ENCODE results near the gene TMEM132D. TPM values are rescaled to one million over a fixed set of nuclear protein-coding genes. Genes with fewer than 3 reads are reported as not detected.

TMEM132D gene
- total and polyA plus RNA-seq, 2 of the 4 experiments (the other 2 are of a cell fraction) = not detected

DNA sequence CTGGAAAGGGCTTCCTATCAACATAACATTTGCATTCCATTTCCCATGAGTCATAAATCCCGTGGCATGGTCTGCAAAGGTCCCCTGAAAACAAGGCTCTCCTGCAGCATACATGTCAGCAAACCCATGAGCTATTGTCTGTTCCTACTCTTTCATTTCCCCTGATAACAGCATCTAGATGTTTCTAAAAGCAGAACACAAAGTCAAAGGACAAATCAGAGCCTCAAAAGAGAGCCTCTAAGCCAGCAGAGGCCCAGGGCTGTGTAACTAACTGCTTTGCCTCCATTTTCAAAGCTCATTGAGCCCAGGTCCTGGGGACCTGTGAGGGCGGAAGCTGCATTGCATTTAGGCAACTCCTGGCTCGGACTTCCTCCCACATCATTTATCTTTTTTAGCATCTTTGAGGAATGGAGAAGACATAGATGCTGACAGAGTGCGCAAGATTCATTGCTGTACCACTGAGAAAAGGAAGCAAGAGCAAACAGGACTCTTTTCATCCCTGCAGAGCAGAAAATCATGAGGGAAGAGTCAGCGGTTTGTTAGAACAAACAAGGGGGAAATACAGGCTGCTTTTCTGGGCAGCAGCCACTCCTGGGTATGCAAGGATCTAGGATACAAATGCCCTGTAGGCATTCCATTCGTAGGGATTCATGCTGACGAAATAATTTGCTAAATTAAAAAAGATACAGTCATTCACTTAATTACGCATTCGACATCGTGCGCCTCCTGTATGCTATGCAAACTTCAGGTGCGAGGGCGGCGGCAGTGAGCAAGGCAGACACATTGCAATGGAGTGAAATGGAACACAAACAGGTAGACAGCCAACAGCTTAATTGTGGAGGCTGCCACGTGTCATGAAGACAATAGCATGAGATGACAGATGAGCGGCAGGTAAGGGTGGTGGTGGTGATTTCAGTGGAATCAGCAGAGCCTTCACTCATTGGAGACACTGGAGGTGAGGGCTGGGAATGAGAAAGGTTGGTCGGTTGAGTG lies 131.0 kb downstream of the TMEM132D start:
- CTCF ChIA-PET = no interaction called here
- dilution Hi-C loops (cut with HindIII; ENCODE audit: low sequenced_read_pairs, unreplicated experiment) = no loop called here
- Histone ChIP-seq H2BK5ac (ENCODE audit: low read depth, low read length, poor library complexity, severe bottlenecking) (no peak overlapping the region), H4K8ac (ENCODE audit: low read depth in 2 of 2, low read length in 2 of 2) (no peak overlapping the region), H3K14ac (replicated peaks; ENCODE audit: low read depth, low read length) (no peak overlapping the region), H2AFZ (replicated peaks; ENCODE audit: low read length, poor library complexity) (no peak overlapping the region), H3K23ac (ENCODE audit: low read depth, low read length) (no peak overlapping the region), H3K27me3 (ENCODE audit: control insufficient read depth, insufficient read depth, low read length) (no peaks in the 10 kb centered on the region), H4K20me1 (ENCODE audit: insufficient read depth, low read length) (no peaks in the 10 kb centered on the region), H3K56ac (ENCODE audit: extremely low read depth, insufficient read depth, low read length) (no peak overlapping the region), H2BK20ac (ENCODE audit: low read depth, low read length) (no peak overlapping the region), H2AK9ac (replicated peaks; ENCODE audit: low read depth, low read length, poor library complexity) (no peak overlapping the region), H3K9me1 (ENCODE audit: insufficient read depth, low read length) (no peaks in the 10 kb centered on the region), H3K4me2 (ENCODE audit: low read depth, low read length) (no peak overlapping the region), H3K4me3 (ENCODE audit: insufficient read depth, low read depth, low read length) (no peak overlapping the region), H3K9ac (ENCODE audit: low read depth, low read length) (no peak overlapping the region), H3K4me1 (ENCODE audit: control insufficient read depth, insufficient read depth, low read length) (no peaks in the 10 kb centered on the region), H3K9me3 (ENCODE audit: control insufficient read depth, insufficient read depth, low read length) (peaks cover 25% of the 10 kb centered on the region), H2BK15ac (ENCODE audit: low read depth, low read length) (no peak overlapping the region), H3K79me1 (ENCODE audit: low read depth in 1 of 2, low read length in 2 of 2) (no peaks in the 10 kb centered on the region), H2AK5ac (ENCODE audit: low read depth, low read length) (no peak overlapping the region), H3K27ac (ENCODE audit: insufficient read depth, low read length) (no peak overlapping the region), H3K18ac (ENCODE audit: low read depth, low read length) (no peak overlapping the region), H3K4ac (ENCODE audit: low read depth, low read length) (no peak overlapping the region), H3K36me3 (ENCODE audit: control insufficient read depth, insufficient read depth, low read length) (no peaks in the 10 kb centered on the region), H2BK120ac (ENCODE audit: low read depth, low read length) (no peak overlapping the region), H4K91ac (ENCODE audit: insufficient read depth, low read depth, low read length) (no peak overlapping the region), H4K5ac (ENCODE audit: low read depth, low read length) (no peak overlapping the region)
- TF ChIP-seq BHLHE40 (IDR thresholded peaks at IDR 0.05; ENCODE audit: low read depth, low read length) (no peak), CEBPB (IDR thresholded peaks at IDR 0.05; ENCODE audit: low read depth, low read length) (no peak), MAZ (IDR thresholded peaks at IDR 0.05; ENCODE audit: borderline replicate concordance, low read depth, low read length) (no peak), POLR2A (IDR thresholded peaks at IDR 0.05; ENCODE audit: low read depth, low read length) (no peak), NFE2L2 (IDR thresholded peaks at IDR 0.05; ENCODE audit: low read depth, low read length) (no peak), MAFK (IDR thresholded peaks at IDR 0.05; ENCODE audit: low read depth, low read length) (no peak), RCOR1 (IDR thresholded peaks at IDR 0.05; ENCODE audit: insufficient replicate concordance, low read length) (no peak), RAD21 (IDR thresholded peaks at IDR 0.05; ENCODE audit: low read length) (no peak), MXI1 (IDR thresholded peaks at IDR 0.05; ENCODE audit: borderline replicate concordance, low read depth, low read length) (no peak), CHD1 (IDR thresholded peaks at IDR 0.05; ENCODE audit: low read depth, low read length) (no peak)
- TF ChIP-seq, protein P1, sequence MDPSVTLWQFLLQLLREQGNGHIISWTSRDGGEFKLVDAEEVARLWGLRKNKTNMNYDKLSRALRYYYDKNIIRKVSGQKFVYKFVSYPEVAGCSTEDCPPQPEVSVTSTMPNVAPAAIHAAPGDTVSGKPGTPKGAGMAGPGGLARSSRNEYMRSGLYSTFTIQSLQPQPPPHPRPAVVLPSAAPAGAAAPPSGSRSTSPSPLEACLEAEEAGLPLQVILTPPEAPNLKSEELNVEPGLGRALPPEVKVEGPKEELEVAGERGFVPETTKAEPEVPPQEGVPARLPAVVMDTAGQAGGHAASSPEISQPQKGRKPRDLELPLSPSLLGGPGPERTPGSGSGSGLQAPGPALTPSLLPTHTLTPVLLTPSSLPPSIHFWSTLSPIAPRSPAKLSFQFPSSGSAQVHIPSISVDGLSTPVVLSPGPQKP (IDR thresholded peaks at IDR 0.05; ENCODE audit: borderline replicate concordance, low read depth, low read length) = no peak
- TF ChIP-seq, protein P2, sequence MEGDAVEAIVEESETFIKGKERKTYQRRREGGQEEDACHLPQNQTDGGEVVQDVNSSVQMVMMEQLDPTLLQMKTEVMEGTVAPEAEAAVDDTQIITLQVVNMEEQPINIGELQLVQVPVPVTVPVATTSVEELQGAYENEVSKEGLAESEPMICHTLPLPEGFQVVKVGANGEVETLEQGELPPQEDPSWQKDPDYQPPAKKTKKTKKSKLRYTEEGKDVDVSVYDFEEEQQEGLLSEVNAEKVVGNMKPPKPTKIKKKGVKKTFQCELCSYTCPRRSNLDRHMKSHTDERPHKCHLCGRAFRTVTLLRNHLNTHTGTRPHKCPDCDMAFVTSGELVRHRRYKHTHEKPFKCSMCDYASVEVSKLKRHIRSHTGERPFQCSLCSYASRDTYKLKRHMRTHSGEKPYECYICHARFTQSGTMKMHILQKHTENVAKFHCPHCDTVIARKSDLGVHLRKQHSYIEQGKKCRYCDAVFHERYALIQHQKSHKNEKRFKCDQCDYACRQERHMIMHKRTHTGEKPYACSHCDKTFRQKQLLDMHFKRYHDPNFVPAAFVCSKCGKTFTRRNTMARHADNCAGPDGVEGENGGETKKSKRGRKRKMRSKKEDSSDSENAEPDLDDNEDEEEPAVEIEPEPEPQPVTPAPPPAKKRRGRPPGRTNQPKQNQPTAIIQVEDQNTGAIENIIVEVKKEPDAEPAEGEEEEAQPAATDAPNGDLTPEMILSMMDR (conservative IDR thresholded peaks at IDR 0.05; ENCODE audit: low read depth, low read length) = no peak
- no TSS peak for BruUV-seq (replicated peaks)
- ATAC-seq (ENCODE audit: low read depth) (no peak), DNase-seq (no peak)
- intact Hi-C loops (cut with micrococcal nuclease) = no loop called here
- WGBS, 2 experiments (ENCODE audit: extremely low coverage in 2 of 2, insufficient read length in 1 of 2) = 0% methylated on average over 3 of the region's 17 CpGs; no CpG with 5 or more reads in 1 of the 2 experiments
- POLR2A ChIA-PET (ENCODE audit: unreplicated experiment) = no interaction called here
- in situ Hi-C loops (cut with MboI; ENCODE audit: low sequenced_read_pairs) = no loop called here
